Vagina (tissue), 2 donors: Measurements from ENCODE around the gene ELOVL7.

ENCODE experiments used
- CTCF ChIP-seq, 3 experiments: fragments of 450-650 bp in 2 of 3; fragments of 200-600 bp in 1 of 3; sonication (generic) in 1 of 3; IDR thresholded peaks; one replicate each; pipeline ENCODE4 v1.5.1; 2017 to 2019; ENCODE audit warnings: antibody characterized with exemption in 3 of 3, mild to moderate bottlenecking in 2 of 3, moderate library complexity in 2 of 3
- POLR2A ChIP-seq, 2 donors: fragments of 450-650 bp; IDR thresholded peaks; one replicate each; pipeline ENCODE4 v1.6.1; 2017; ENCODE audit warnings: antibody characterized with exemption in 2 of 2, mild to moderate bottlenecking in 2 of 2, moderate library complexity in 2 of 2

GRCh38 chr5:60830581-60831127, 13.4 kb downstream of the ELOVL7 start:
- TF ChIP-seq POLR2A (IDR thresholded peaks at IDR 0.05) (no peak), CTCF (IDR thresholded peaks at IDR 0.05) (no peak)
